WTC11 (cell line): ENCODE results near the gene ZNF500. TPM values are rescaled to one million over a fixed set of nuclear protein-coding genes. Genes with fewer than 3 reads are reported as not detected.
A peak's percentile ranks its signal among the peaks of the same experiment; 100 is the strongest.

Experiments used
- AR ChIP-seq: fragments of 250-450 bp; sonication (Bioruptor Pico); IDR thresholded peaks from 2 replicates; pipeline ENCODE4 v1.9.0; 2021; ENCODE audit warnings: mild to moderate bottlenecking
- E2F5 ChIP-seq: sonication (generic); formaldehyde crosslinking; IDR thresholded peaks from 2 replicates; pipeline ENCODE4 v1.8.1; 2022; ENCODE audit warnings: mild to moderate bottlenecking, moderate library complexity, missing genetic modification reagents
- ERG ChIP-seq: fragments of 250-450 bp; sonication (Bioruptor Pico); IDR thresholded peaks from 2 replicates; pipeline ENCODE4 v1.8.0; 2021; ENCODE audit warnings: mild to moderate bottlenecking
- FOXJ3 ChIP-seq: sonication (generic); formaldehyde crosslinking; IDR thresholded peaks from 2 replicates; pipeline ENCODE4 v1.9.0; 2021; ENCODE audit warnings: missing genetic modification reagents, mild to moderate bottlenecking, borderline replicate concordance
- FOXP1 ChIP-seq: sonication (generic); formaldehyde crosslinking; IDR thresholded peaks from 2 replicates; pipeline ENCODE4 v1.8.0; 2022; ENCODE audit warnings: missing genetic modification reagents, mild to moderate bottlenecking, moderate library complexity, borderline replicate concordance
- FOXP4 ChIP-seq: sonication (generic); formaldehyde crosslinking; IDR thresholded peaks from 2 replicates; pipeline ENCODE4 v1.8.0; 2022; ENCODE audit warnings: mild to moderate bottlenecking, missing genetic modification reagents
- IRF1 ChIP-seq: sonication (generic); formaldehyde crosslinking; IDR thresholded peaks from 2 replicates; pipeline ENCODE4 v1.8.0; 2023; ENCODE audit warnings: missing genetic modification reagents
- IRF2 ChIP-seq: sonication (generic); formaldehyde crosslinking; IDR thresholded peaks from 2 replicates; pipeline ENCODE4 v1.8.0; 2022; ENCODE audit warnings: low read depth, missing genetic modification reagents, borderline replicate concordance
- KAT7 ChIP-seq: sonication (generic); formaldehyde crosslinking; IDR thresholded peaks from 2 replicates; pipeline ENCODE4 v1.8.1; 2023; ENCODE audit warnings: missing genetic modification reagents, mild to moderate bottlenecking, borderline replicate concordance
- MAX ChIP-seq: sonication (generic); formaldehyde crosslinking; IDR thresholded peaks from 2 replicates; pipeline ENCODE4 v1.8.0; 2022; ENCODE audit warnings: mild to moderate bottlenecking, missing genetic modification reagents
- NFATC4 ChIP-seq: fragments of 250-450 bp; sonication (Bioruptor Pico); IDR thresholded peaks from 2 replicates; pipeline ENCODE4 v1.9.0; 2021; ENCODE audit warnings: mild to moderate bottlenecking
- NR1H2 ChIP-seq: sonication (generic); formaldehyde crosslinking; IDR thresholded peaks from 2 replicates; pipeline ENCODE4 v1.9.0; 2021; ENCODE audit warnings: mild to moderate bottlenecking, moderate library complexity, missing genetic modification reagents
- NR2C2 ChIP-seq: sonication (generic); formaldehyde crosslinking; IDR thresholded peaks from 2 replicates; pipeline ENCODE4 v1.8.0; 2022; ENCODE audit warnings: mild to moderate bottlenecking, missing genetic modification reagents
- PRRX2 ChIP-seq: fragments of 250-450 bp; sonication (Bioruptor Pico); IDR thresholded peaks from 2 replicates; pipeline ENCODE4 v1.8.0; 2021; ENCODE audit warnings: mild to moderate bottlenecking
- SMAD4 ChIP-seq: sonication (generic); formaldehyde crosslinking; IDR thresholded peaks from 2 replicates; pipeline ENCODE4 v1.8.0; 2022; ENCODE audit warnings: mild to moderate bottlenecking, missing genetic modification reagents
- SOX15 ChIP-seq: fragments of 250-450 bp; sonication (Bioruptor Pico); IDR thresholded peaks from 2 replicates; pipeline ENCODE4 v1.9.0; 2021; ENCODE audit warnings: mild to moderate bottlenecking
- USF2 ChIP-seq: sonication (generic); formaldehyde crosslinking; IDR thresholded peaks from 2 replicates; pipeline ENCODE4 v1.8.1; 2023; ENCODE audit warnings: mild to moderate bottlenecking, missing genetic modification reagents, moderate library complexity
- ZMAT4 ChIP-seq: fragments of 250-450 bp; sonication (Bioruptor Pico); IDR thresholded peaks from 2 replicates; pipeline ENCODE4 v1.9.0; 2021; ENCODE audit warnings: mild to moderate bottlenecking
- ZNF121 ChIP-seq: sonication (generic); formaldehyde crosslinking; IDR thresholded peaks from 2 replicates; pipeline ENCODE4 v1.8.0; 2023; ENCODE audit warnings: missing genetic modification reagents
- ZNF281 ChIP-seq: sonication (generic); formaldehyde crosslinking; IDR thresholded peaks from 2 replicates; pipeline ENCODE4 v1.8.0; 2023; ENCODE audit warnings: mild to moderate bottlenecking, missing genetic modification reagents
- ZNF532 ChIP-seq: fragments of 250-450 bp; sonication (Bioruptor Pico); IDR thresholded peaks from 2 replicates; pipeline ENCODE4 v1.9.0; 2021; ENCODE audit warnings: mild to moderate bottlenecking, borderline replicate concordance
- ZNF671 ChIP-seq: fragments of 250-450 bp; sonication (Bioruptor Pico); IDR thresholded peaks from 2 replicates; pipeline ENCODE4 v1.8.0; 2021; ENCODE audit warnings: mild to moderate bottlenecking
- total RNA-seq: library from RNA; stranded (reverse); gene quantifications from 3 replicates; pipeline ENCODE4 v1.2.3, GENCODE V29; 2021

Gene ZNF500
- total RNA-seq, 1 experiment from 2014 or later: 19.9 TPM

- TF ChIP-seq AR: no peak
- no peak; the same call in 1 of the 2 replicates for TF ChIP-seq FOXP1 (CRISPR knock-in tag)
- TF ChIP-seq E2F5 (CRISPR knock-in tag): peak; percentile 87; the same call in 1 of the 2 replicates
- TF ChIP-seq ZNF671 (CRISPR knock-in tag): no peak
- peak; percentile 42; the same call in 1 of the 2 replicates for TF ChIP-seq USF2 (CRISPR knock-in tag)
- TF ChIP-seq ZMAT4: no peak
- TF ChIP-seq IRF1: peak; percentile 62; the same call in 1 of the 2 replicates
- TF ChIP-seq SOX15: no peak
- TF ChIP-seq ERG (CRISPR knock-in tag): no peak
- TF ChIP-seq FOXP4 (CRISPR knock-in tag): peak; percentile 32
- 0 out of 2 replicates have a peak, but pooled peaks have one; percentile 51 for TF ChIP-seq KAT7
- TF ChIP-seq SMAD4 (CRISPR knock-in tag): no peak
- no peak for TF ChIP-seq ZNF281 (CRISPR knock-in tag)
- no peak for TF ChIP-seq NFATC4 (CRISPR knock-in tag)
- no peak for TF ChIP-seq NR1H2 (CRISPR knock-in tag)
- TF ChIP-seq ZNF532 (CRISPR knock-in tag): no peak
- no peak for TF ChIP-seq ZNF121 (CRISPR knock-in tag)
- TF ChIP-seq IRF2 (CRISPR knock-in tag): no peak
- TF ChIP-seq FOXJ3 (CRISPR knock-in tag): no peak
- TF ChIP-seq PRRX2: no peak
- peak; percentile 79; the same call in 1 of the 2 replicates for TF ChIP-seq MAX (CRISPR knock-in tag)
- peak; percentile 95 for TF ChIP-seq NR2C2 (CRISPR knock-in tag)
Measured at GRCh38 chr16:4734063-4734729, 32.8 kb downstream of the ZNF500 start, which contains the start of the genes ANKS3 and DNAAF8 (continued).
